A673 (cell line): ENCODE measurements around the gene ANAPC16.

Experiments
- CTCF ChIP-seq: fragments of 300-800, 200-600 bp; sonication (generic); conservative IDR thresholded peaks from 2 replicates; pipeline ENCODE4 v1.5.1; 2017; ENCODE audit warnings: low read depth, mild to moderate bottlenecking, antibody characterized with exemption, low read length, moderate library complexity, mixed read lengths
- EZH2 ChIP-seq: fragments of 200-600 bp; sonication (generic); IDR thresholded peaks from 2 replicates; pipeline ENCODE4 v1.6.1; 2017; ENCODE audit warnings: borderline replicate concordance, low read depth, mild to moderate bottlenecking, mixed read lengths, antibody characterized with exemption, low read length; ENCODE audit not compliant: poor library complexity, severe bottlenecking

GRCh38 chr10:72241691-72242252 is 26.0 kb downstream of the ANAPC16 start:
- TF ChIP-seq CTCF (no peak), EZH2 (no peak)
